GM18519 (cell line): Measurements from ENCODE around the gene C3orf52.

ENCODE experiments used
- ATAC-seq: cut with Tn5 transposase; IDR thresholded peaks from one replicate; pipeline ENCODE4 v1.9.1; 2021; ENCODE audit warnings: mild to moderate bottlenecking, moderate library complexity; ENCODE audit not compliant: unreplicated experiment, low FRiP score

The C3orf52 gene

GRCh38 chr3:112116748-112117186, 30.6 kb downstream of the C3orf52 start:
- no peak for ATAC-seq

DNA sequence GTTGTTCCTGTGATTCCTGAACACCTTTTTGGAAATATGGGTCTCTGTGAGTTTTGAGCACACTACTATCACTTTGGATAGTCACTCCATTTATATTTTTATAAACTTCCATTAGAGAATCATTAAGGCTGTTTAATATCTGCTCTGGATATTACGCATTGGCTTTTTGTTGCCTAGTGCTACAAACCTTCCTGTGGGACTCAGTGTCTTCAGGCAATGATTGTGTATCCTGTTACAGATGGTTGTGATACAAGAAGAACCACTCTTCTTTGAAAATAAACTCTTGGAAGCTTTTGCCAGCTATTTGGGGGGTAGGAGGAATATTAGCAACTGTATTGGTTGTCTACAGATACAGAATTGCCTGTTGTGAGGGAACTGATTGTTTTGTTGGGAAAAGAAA, 31.2 kb downstream of the C3orf52 start:
- no peak for ATAC-seq

DNA sequence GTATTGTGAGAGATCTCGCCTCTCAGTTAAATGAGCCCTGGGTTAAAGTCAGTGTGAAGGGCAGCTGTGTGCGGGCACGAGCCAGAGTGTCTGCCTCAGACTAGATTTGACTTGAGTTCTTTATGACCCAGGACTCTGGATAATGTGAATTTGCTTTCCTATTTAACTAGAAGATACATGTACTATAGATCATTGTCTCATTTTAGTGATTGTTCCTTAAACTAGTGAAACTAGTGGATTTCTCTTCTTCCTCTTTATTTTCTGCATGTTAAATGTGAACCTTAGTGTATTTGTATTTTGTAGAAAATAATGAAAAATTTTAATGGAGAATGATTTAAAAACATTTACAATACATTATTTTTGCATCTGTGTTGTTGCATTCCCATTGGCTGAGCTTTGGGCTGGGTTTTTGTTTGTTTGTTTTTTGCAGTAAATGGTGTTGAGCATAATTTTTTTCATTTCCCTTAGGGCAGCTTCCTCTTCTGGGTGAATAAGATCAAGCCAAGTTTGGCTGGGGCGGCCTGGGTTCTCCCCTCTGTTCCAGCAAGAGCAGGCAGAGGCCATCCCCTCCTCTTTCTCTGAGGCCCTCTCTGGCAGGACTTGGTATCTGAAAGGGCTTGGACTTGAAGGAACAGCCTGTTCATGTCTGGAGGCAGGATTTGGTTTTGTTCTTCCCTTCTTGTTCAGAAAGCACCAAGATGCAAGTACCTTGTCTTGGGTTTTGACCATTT, 31.8 kb downstream of the C3orf52 start:
- ATAC-seq, result no peak

DNA sequence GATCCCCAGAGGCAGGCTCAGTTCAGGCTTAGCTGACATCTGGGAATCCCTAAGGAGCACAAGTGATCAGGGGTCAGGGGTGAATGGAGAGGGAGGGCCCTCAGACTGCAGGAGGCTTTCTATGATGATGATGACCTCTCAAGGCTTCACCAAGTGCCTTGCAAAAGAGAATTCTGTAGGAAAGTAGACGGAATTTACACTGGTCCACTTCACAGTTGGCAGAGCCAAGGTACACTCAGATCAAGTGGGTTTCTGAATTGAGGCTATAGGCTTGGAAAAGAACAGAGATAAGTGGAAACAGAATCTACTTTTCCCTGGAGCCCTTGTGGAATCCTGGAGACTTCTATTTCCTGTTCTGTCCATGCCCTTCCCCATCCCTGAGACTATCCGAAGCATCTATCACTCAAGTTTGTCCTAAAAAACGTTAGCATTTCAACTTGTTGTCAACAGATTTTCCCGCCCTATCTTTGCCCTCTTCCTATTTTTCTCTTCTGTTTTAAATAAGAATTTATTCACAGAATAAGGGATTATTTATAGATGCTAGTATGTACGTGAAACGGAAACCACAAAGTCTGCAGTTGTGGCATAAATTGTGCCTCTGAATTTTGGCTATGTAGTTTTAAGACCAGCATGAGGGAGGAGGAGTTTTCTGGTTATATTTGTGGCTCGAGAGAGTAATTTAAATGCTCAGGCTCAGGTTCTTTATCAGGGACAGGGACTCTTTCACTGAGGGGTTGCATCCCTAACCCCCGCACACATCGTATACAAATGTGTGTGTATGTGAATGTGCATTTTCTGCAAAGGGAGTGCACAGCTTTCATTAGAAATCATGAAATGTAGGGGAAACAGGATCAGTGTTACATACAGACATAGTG, 34.0 kb downstream of the C3orf52 start:
- ATAC-seq, result no peak

DNA sequence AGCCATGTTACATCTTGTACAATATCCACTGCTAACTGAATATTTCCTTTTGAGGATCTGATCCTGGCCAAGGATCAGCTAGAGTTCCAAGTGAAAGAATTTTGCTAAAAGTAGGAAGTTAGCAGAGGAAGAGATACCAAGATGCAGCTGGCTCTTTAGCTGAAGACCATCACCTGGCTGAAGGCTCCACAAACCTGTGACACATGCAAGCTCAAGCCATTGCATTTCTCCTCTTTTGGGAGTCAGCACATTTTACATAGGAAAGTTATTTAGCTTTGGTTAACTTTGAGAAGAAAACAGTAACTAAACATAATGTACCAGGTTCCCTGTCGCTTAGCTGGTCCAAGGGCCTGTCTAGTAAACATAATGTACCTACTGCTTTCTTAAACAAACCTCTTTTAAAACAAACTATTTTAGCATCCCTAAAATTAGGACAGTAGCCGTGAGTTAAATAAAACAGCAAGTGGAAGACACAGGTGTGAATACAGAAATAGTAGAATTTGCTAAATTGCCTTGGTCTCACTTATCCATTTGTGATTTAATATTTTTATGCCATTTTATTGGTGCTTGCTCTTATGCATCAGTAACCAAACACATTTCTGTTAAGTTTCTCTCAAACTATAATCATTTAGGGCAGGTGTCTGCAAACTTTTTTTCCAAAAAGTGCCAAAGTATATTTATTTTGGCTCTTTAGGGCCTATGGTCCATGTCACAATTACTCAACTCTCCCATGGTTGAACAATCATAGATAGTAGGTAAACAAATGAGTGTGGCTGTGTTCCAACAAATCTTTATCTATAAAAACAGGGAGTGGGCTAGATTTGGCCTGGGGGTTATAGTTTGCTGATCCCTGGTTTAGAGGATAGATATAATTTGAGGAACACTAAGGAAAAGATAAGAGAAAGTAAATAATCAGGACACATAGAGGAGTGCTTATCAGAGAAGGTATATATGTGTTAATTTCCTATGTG, 35.7 kb downstream of the C3orf52 start:
- no peak for ATAC-seq

GRCh38 chr3:112122870-112123269, 36.7 kb downstream of the C3orf52 start:
- no peak for ATAC-seq

- ATAC-seq, result no peak
Measured at GRCh38 chr3:112123548-112123947, 37.4 kb downstream of the C3orf52 start.

- ATAC-seq, result no peak
Measured at GRCh38 chr3:112124907-112125607, 38.9 kb downstream of the C3orf52 start.

DNA sequence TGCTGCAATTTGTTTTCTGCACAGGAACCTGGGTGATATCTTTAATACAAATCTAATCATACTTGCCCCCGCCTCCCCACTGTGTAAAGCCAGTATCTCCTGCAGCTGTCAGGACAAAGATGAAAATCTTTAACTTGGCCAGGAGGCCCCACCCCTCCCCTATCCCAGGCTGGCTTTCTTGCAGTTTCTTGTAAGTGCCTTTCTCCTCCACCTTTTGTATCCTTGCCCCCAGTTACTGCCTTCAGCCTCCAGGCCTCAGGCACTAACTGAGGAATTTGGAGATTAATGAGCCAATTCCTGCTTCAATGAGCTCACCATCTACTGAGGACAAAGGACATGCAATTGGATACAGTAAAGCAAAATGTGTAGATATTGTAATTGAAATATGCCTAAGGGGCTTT, 40.3 kb downstream of the C3orf52 start:
- ATAC-seq, result no peak

DNA sequence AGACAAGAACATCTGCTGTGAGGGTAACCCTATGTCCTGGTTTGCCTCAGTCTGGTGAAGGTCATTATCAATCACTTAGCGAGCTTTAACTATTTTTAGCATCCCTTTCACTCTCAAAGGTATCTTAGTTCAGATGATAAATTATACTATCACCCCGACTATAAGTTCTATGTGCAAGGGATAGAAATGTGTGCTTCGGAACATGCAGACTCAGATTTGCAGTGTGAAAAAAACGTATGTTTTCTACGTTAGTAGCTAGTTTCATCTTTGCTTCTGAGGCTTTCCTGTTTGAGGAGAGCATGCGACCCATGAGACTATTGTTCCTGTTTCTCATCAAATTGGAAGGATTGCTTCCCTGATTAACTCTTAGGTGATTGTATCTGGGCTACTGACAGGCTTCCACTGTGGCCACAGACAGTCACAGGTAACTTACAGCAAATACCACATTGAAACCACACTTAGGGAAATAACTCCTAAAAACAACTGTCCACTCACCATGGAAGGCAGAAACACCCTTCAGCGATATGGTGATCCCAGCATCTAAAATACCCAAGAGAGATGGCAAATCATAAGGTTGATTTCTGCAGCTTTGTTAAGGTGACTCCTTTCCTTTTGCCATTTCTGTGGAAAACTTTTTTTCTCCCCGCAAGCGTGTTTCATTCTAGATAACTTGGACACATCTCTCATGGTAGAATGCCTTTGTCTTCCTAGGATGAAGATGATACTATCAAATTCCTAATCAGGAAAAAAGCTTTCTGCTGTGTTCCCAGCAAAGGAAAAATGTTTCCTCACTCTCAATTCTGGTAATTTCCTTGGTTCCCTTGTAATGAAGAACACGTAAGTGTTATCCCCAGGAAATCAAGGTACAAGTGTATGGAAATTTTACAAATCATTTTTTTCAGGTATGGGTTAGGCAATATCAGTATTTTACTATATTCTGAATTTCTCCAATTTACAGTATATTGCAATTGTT, 41.6 kb downstream of the C3orf52 start:
- ATAC-seq, result peak; percentile 24

- ATAC-seq, result peak; percentile 36
Measured at GRCh38 chr3:112128843-112129727, 42.9 kb downstream of the C3orf52 start.

DNA sequence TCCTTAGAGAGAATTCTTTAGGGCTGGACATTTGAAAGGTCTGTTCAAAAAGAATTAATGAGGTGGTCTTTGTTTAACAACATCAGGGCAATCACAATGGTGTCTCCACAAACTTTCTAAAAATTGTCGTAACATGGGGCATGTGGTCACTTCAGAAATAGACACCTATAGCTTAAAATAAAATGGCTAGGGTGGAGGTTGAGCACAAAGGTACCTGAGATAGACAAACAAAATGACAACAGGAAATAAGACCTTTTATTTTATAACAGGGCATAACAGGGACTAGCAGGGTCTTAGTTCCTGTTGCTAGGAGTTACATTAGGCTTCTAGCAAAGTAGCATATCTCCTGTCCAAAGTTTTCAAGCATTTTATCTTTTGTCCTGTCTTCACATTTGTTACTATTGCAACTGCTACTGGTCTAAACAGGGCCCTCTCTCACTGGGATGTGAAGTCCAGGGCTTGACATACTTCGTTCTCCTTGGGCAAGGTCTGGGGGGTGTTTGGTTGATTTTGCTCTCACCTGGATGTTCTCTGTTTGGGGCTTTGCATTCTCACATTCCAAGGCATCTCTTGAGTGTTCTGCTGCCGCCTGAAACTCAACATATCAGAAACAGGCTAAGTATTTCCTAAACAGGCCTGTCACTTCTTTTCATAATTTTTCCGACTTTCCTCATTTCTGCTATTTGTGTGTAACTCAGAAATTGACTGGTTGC, 43.9 kb downstream of the C3orf52 start:
- no peak for ATAC-seq

DNA sequence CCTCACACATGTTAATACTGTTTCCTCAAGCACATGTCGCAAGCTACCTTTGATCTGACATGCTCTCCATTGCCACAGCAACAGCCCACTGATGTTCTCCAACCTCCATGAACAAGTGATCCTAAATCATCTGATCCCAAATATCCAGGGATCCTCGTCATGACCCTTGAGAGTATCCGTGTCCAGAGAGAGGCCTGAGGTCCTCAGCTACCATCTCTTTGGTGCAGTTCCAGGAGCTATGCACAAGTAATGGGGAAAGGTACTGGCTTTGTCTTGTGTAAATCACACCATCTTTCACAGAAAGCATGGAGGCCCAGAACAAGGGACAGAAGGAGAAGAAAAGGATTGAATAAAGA, 44.4 kb downstream of the C3orf52 start:
- ATAC-seq, result no peak

DNA sequence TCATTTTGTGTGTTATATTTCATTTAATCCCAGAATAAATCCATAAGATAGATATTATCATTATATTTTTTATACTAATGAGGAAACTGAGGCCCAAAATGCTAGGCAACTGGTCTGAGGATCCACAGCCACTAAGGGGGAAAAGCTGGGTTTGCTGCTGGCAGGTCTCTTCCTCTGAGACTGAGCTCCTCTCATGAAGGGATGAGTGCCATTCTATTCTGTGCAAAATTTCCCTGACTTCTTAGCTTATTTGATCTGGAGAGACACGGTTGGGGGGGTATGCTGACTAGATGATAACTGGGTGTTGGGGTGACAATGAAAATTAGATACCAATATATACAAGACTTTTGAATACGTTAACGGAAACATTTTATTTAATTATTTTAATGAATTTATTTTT, 44.9 kb downstream of the C3orf52 start:
- no peak for ATAC-seq

DNA sequence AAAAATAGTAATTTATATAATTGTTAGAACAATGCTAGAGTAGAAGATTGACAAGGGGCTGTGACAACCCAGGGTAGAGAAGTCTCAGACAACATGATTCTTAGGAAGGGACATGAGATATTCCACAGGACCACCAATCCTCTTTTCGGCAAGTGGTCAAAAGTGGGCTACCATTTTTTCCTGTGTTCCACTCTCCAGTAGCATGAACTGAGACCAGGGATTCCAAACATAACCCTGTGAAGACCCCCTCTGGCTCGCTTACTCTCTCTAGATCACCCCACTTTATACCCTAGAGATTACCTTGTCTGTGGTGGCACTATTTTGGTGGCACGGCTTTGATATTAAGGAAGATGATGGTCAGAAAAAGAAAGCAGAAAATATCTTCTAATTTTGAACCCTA, 45.9 kb downstream of the C3orf52 start:
- no peak for ATAC-seq

DNA sequence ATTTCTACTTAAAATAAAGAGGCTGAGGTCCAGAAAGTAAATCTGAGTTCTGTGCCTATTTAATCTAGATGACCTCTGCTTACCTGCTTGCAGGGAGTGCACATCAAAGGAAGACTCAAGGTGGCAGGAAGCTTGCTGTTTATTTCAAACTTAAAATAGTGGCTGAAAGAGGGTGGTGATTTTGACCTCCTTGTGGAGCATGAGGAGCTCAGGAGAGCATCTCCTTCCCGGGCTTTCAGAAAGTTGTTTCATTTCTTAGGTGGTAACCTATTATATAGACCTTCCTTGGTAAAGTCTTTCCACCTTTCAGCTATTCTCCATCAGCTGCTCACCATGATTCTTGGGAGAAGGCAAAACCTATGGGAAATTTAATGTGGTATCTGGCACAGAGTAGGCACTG, 46.4 kb downstream of the C3orf52 start:
- no peak for ATAC-seq

GRCh38 chr3:112132975-112133448, 46.8 kb downstream of the C3orf52 start, which contains the start of gene GCSAM:
Gene GCSAM (minus strand): TSS chr3:112133248. CDS start chr3:112133120, 128 bp downstream.
- ATAC-seq, result peak; percentile 60
